ENCODE measurements around the gene CNTNAP2.

CNTNAP2 gene

GRCh38 chr7:146713934-146714333, 597.3 kb downstream of the CNTNAP2 start:
- ATAC-seq (replicated peaks) = no peak
- Mint-ChIP-seq H3K27me3 (no peaks in the 10 kb centered on the region), H3K27ac (no peak overlapping the region), H3K4me3 (no peak overlapping the region), H3K9me3 (peaks cover 9 to 31% of the 10 kb centered on the region in 2 donors), H3K36me3 (ENCODE audit: insufficient read depth) (no peaks in the 10 kb centered on the region), H3K4me1 (ENCODE audit: low read depth in 2 of 2) (no peaks in the 10 kb centered on the region)
- no peak for DNase-seq

GRCh38 chr7:146720195-146720594, 603.6 kb downstream of the CNTNAP2 start:
- DNase-seq (no peak), ATAC-seq (replicated peaks) (no peak)
- Mint-ChIP-seq H3K4me3 (no peak overlapping the region), H3K36me3 (ENCODE audit: insufficient read depth) (no peaks in the 10 kb centered on the region), H3K27ac (no peak overlapping the region), H3K27me3 (no peaks in the 10 kb centered on the region), H3K9me3 (peaks cover 0 to 2% of the 10 kb centered on the region in 2 donors), H3K4me1 (ENCODE audit: low read depth in 2 of 2) (no peaks in the 10 kb centered on the region)

- no peak overlapping the region for H3K4me3 Mint-ChIP-seq
- H3K4me1 Mint-ChIP-seq (ENCODE audit: low read depth in 2 of 2) = no peaks in the 10 kb centered on the region
- no peaks in the 10 kb centered on the region for H3K27me3 Mint-ChIP-seq
- ATAC-seq (replicated peaks) (no peak), DNase-seq (no peak)
- H3K27ac Mint-ChIP-seq = no peak overlapping the region
- peaks cover 4 to 5% of the 10 kb centered on the region in 2 donors for H3K9me3 Mint-ChIP-seq
- no peaks in the 10 kb centered on the region for H3K36me3 Mint-ChIP-seq (ENCODE audit: insufficient read depth)
Measured at GRCh38 chr7:146722986-146723385, 606.4 kb downstream of the CNTNAP2 start.

GRCh38 chr7:146725520-146725919, 608.9 kb downstream of the CNTNAP2 start:
- Mint-ChIP-seq H3K4me3 (no peak overlapping the region), H3K9me3 (peaks cover 5% of the 10 kb centered on the region in 2 donors), H3K27me3 (no peaks in the 10 kb centered on the region), H3K27ac (no peak overlapping the region), H3K36me3 (ENCODE audit: insufficient read depth) (no peaks in the 10 kb centered on the region), H3K4me1 (ENCODE audit: low read depth in 2 of 2) (no peaks in the 10 kb centered on the region)
- DNase-seq = no peak
- no peak for ATAC-seq (replicated peaks)

- Mint-ChIP-seq H3K4me1 (ENCODE audit: low read depth in 2 of 2) (no peaks in the 10 kb centered on the region), H3K4me3 (no peak overlapping the region), H3K27me3 (no peaks in the 10 kb centered on the region), H3K9me3 (peaks cover 3 to 5% of the 10 kb centered on the region in 2 donors), H3K36me3 (ENCODE audit: insufficient read depth) (no peaks in the 10 kb centered on the region), H3K27ac (no peak overlapping the region)
- ATAC-seq (replicated peaks) (no peak), DNase-seq (no peak)
Measured at GRCh38 chr7:146728141-146728540, 611.5 kb downstream of the CNTNAP2 start.

- Mint-ChIP-seq H3K4me3 (no peak overlapping the region), H3K36me3 (ENCODE audit: insufficient read depth) (no peaks in the 10 kb centered on the region), H3K9me3 (peaks cover 3 to 5% of the 10 kb centered on the region in 2 donors), H3K27ac (no peak overlapping the region), H3K4me1 (ENCODE audit: low read depth in 2 of 2) (no peaks in the 10 kb centered on the region), H3K27me3 (no peaks in the 10 kb centered on the region)
- ATAC-seq (replicated peaks) (no peak), DNase-seq (no peak)
Measured at GRCh38 chr7:146728611-146729010, 612.0 kb downstream of the CNTNAP2 start.

GRCh38 chr7:146731185-146731584, 614.6 kb downstream of the CNTNAP2 start:
- no peak overlapping the region for H3K4me3 Mint-ChIP-seq

GRCh38 chr7:146735992-146736391, 619.4 kb downstream of the CNTNAP2 start:
- Mint-ChIP-seq H3K27ac (no peak overlapping the region), H3K9me3 (peaks cover 5 to 15% of the 10 kb centered on the region in 2 donors), H3K4me3 (no peak overlapping the region), H3K4me1 (ENCODE audit: low read depth in 2 of 2) (no peaks in the 10 kb centered on the region), H3K36me3 (ENCODE audit: insufficient read depth) (no peaks in the 10 kb centered on the region), H3K27me3 (no peaks in the 10 kb centered on the region)
- no peak for ATAC-seq (replicated peaks)
- no peak for DNase-seq

More at GRCh38 chr7:146731185-146731584, 614.6 kb downstream of the CNTNAP2 start:
- no peaks in the 10 kb centered on the region for H3K27me3 Mint-ChIP-seq
- ATAC-seq (replicated peaks) = no peak
- H3K4me1 Mint-ChIP-seq (ENCODE audit: low read depth in 2 of 2) = no peaks in the 10 kb centered on the region
- H3K36me3 Mint-ChIP-seq (ENCODE audit: insufficient read depth) = no peaks in the 10 kb centered on the region
- DNase-seq = no peak
- no peak overlapping the region for H3K27ac Mint-ChIP-seq
- H3K9me3 Mint-ChIP-seq = peaks cover 0 to 3% of the 10 kb centered on the region in 2 donors

- Mint-ChIP-seq H3K27ac (no peak overlapping the region), H3K4me1 (ENCODE audit: low read depth in 2 of 2) (no peaks in the 10 kb centered on the region), H3K36me3 (ENCODE audit: insufficient read depth) (no peaks in the 10 kb centered on the region), H3K27me3 (no peaks in the 10 kb centered on the region), H3K4me3 (no peak overlapping the region), H3K9me3 (peaks cover 9 to 21% of the 10 kb centered on the region in 2 donors)
- ATAC-seq (replicated peaks) = no peak
- DNase-seq = no peak
Measured at GRCh38 chr7:146736446-146737190, 620.0 kb downstream of the CNTNAP2 start.

- Mint-ChIP-seq H3K27me3 (no peaks in the 10 kb centered on the region), H3K9me3 (peaks cover 14 to 23% of the 10 kb centered on the region in 2 donors), H3K4me1 (ENCODE audit: low read depth in 2 of 2) (no peaks in the 10 kb centered on the region), H3K36me3 (ENCODE audit: insufficient read depth) (no peaks in the 10 kb centered on the region), H3K4me3 (no peak overlapping the region), H3K27ac (no peak overlapping the region)
- ATAC-seq (replicated peaks) (no peak), DNase-seq (no peak)
Measured at GRCh38 chr7:146740039-146740438, 623.4 kb downstream of the CNTNAP2 start.

- DNase-seq (no peak), ATAC-seq (replicated peaks) (no peak)
- Mint-ChIP-seq H3K9me3 (peaks cover 14 to 28% of the 10 kb centered on the region in 2 donors), H3K27ac (no peak overlapping the region), H3K27me3 (no peaks in the 10 kb centered on the region), H3K4me1 (ENCODE audit: low read depth in 2 of 2) (no peaks in the 10 kb centered on the region), H3K4me3 (no peak overlapping the region), H3K36me3 (ENCODE audit: insufficient read depth) (no peaks in the 10 kb centered on the region)
Measured at GRCh38 chr7:146741911-146742310, 625.3 kb downstream of the CNTNAP2 start.

- DNase-seq (no peak), ATAC-seq (replicated peaks) (no peak)
- Mint-ChIP-seq H3K9me3 (peaks cover 0 to 3% of the 10 kb centered on the region in 2 donors), H3K27me3 (no peaks in the 10 kb centered on the region), H3K4me3 (no peak overlapping the region), H3K36me3 (ENCODE audit: insufficient read depth) (no peaks in the 10 kb centered on the region), H3K4me1 (ENCODE audit: low read depth in 2 of 2) (no peaks in the 10 kb centered on the region), H3K27ac (no peak overlapping the region)
Measured at GRCh38 chr7:146754385-146754784, 637.8 kb downstream of the CNTNAP2 start.

GRCh38 chr7:146755585-146755984, 639.0 kb downstream of the CNTNAP2 start:
- ATAC-seq (replicated peaks) = no peak
- Mint-ChIP-seq H3K9me3 (peaks cover 0 to 3% of the 10 kb centered on the region in 2 donors), H3K36me3 (ENCODE audit: insufficient read depth) (no peaks in the 10 kb centered on the region), H3K4me3 (no peak overlapping the region), H3K27me3 (no peaks in the 10 kb centered on the region), H3K27ac (no peak overlapping the region), H3K4me1 (ENCODE audit: low read depth in 2 of 2) (no peaks in the 10 kb centered on the region)
- no peak for DNase-seq

- H3K36me3 Mint-ChIP-seq (ENCODE audit: insufficient read depth) = no peaks in the 10 kb centered on the region
- H3K4me1 Mint-ChIP-seq (ENCODE audit: low read depth in 2 of 2) = no peaks in the 10 kb centered on the region
- no peaks in the 10 kb centered on the region for H3K27me3 Mint-ChIP-seq
- H3K9me3 Mint-ChIP-seq = peaks cover 8 to 13% of the 10 kb centered on the region in 2 donors
- no peak overlapping the region for H3K27ac Mint-ChIP-seq
- DNase-seq = no peak
- no peak for ATAC-seq (replicated peaks)
- no peak overlapping the region for H3K4me3 Mint-ChIP-seq
Measured at GRCh38 chr7:146764458-146764857, 647.9 kb downstream of the CNTNAP2 start.

Data from effector memory CD8-positive, alpha-beta T cell (primary cell).